PC-9 (cell line): ENCODE data around the gene GALNT2.

ENCODE experiments used
- CTCF ChIP-seq: fragments of 200-600 bp; sonication (generic); conservative IDR thresholded peaks from 2 replicates; pipeline ENCODE4 v1.6.1; 2017; ENCODE audit warnings: mixed run types, antibody characterized with exemption, mild to moderate bottlenecking, moderate library complexity
- EZH2 ChIP-seq: fragments of 200-600 bp; sonication (generic); IDR thresholded peaks from 2 replicates; pipeline ENCODE4 v1.8.0; 2017; ENCODE audit warnings: antibody characterized with exemption, low read depth

GRCh38 chr1:230289350-230289644 is 222.3 kb downstream of the GALNT2 start:
- no peak for TF ChIP-seq CTCF
- no peak for TF ChIP-seq EZH2
